HG03442 (cell line): Measurements from ENCODE around the gene TRPM3.

Experiments used
- ATAC-seq: cut with Tn5 transposase; IDR thresholded peaks from one replicate; pipeline ENCODE4 v1.9.1; 2021; ENCODE audit warnings: mild to moderate bottlenecking, moderate library complexity; ENCODE audit not compliant: unreplicated experiment

Gene TRPM3

GRCh38 chr9:70589571-70590314, 531.7 kb downstream of the TRPM3 start:
- no peak for ATAC-seq

DNA sequence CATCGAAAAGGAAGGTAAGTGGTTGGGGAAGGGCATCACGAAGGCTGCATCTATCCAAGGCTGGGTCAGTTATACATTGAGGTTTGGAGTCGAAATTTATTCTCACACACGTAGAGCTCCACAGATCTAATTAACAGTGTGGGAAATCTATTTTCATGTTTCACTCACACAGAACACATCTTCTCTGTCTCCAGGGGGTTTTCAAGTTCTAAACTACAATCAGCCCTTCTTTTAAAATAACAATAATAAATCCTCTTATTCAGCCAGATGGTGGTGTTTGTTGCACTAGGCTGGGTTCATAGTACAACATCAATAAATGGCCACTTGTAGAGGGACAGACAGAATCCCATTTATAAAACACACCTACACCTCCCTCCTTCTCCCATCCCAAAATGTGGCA, 532.4 kb downstream of the TRPM3 start:
- no peak for ATAC-seq

DNA sequence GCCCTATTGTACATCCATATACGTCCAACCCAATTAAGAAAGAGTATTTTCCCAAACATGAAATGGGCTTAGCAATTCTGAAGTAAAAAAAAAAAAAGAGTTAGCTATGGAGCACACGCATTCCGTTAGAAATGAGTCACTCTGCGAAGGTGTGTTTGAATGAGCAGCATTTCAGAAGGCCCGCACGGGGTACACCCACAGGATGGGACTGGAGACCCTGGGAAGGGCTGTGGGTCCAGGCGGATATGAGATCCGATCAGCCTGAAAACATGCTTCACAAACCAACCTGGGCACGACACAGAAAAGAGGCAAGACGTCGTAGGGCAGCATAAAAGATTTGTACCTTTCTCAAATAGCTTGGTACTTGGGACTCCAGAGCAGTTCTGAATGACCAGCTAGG, 533.0 kb downstream of the TRPM3 start:
- no peak for ATAC-seq

- no peak for ATAC-seq
Measured at GRCh38 chr9:70587201-70587600, 534.2 kb downstream of the TRPM3 start.

DNA sequence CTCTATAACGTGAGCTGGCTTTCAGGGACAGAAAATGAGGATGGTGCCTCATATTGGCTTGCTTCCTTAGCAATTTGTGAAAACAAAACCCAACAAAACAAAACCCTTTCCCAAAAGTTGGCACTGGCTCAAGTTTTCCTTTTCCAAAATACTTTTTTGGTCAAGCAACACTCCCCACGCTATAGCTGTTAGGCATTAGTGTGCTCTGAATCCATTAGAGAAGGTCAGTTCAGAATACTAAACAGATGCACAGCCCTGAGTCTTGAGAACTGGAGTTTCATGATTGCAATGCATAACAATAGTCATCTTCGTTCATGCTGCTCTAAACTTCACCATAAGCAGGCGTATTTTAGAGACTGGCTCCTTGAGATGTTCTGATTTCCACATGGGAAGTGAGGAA, 534.9 kb downstream of the TRPM3 start:
- ATAC-seq = no peak

DNA sequence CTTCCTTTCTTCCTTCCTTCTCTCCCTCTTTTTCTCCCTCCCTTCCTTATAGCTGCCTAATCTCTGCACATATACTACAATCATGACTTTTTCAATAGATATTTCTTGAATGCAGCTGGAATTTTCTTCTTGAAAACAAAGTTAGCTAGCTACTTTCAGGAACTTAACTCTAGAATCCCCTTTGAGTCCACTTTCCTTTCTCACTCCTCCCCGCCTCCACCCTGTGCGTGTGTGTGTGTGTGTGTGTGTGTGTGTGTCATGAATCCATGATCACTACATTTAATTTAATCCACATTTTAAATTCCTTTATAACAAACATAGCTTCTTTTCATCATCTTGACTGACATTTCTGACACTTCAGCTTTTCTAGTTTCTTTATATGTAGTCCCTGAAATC, 539.5 kb downstream of the TRPM3 start:
- no peak for ATAC-seq

DNA sequence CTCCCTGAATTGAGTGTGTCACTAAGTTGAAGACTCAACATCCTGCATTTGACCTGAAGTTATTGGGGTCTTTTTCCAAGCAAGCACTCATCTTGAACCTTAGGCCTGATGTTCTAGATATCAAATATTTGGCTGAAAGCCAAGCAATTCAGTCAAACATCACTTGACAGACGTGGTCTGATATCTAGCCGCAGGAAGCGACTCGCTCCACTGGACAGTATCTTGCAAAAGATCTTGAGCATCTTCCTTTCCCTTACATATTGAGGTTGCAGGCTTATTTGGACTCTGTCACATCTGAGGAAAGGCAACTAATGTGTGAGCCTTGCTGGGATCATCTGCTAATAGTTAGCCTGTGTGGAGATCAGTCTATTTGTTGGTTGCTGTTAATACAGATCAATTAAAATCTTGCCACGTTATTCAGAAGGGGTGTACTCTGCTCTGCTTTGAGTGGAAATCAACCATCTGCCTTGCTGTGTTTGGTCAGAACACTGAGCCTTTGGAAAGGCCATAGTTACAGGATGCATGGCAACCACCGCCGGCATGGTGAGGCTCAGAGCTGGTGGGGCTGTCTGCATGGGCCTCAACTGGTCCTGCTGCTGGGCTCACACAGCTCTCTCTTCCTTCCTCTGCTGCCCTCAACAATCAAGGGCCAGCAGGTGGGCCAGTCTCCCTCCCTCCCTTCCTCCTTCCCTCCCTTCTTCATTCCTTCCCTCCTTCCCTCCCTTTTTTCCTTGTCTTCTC, 540.0 kb downstream of the TRPM3 start:
- no peak for ATAC-seq

DNA sequence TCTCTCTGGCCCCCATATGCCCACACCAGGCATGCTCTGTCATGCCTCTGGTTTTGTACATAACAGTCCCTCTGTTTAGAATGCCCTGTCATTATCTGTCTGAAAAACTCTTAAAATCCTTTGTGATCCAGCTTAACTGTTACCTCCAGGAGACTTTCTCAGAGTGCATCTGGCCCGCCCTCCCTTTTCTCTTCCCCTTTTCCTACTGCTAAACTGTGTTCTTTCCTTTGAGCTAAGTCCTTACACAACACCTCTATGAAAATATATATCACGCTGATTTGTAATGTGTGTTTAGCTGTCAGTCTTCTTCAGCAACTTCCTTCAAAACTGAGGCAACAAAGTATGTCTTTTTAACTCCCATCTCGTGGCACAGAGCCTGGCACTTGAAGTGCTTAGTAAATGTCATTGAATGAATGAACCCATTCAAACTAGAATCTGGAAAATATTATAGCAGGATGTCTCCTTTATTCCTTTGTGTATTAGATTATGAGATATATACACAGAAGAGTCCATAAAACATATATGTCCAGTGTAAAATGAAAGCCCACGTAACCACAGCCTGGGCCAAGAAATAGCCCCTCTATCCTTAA, 540.7 kb downstream of the TRPM3 start:
- no peak for ATAC-seq

- no peak for ATAC-seq
Measured at GRCh38 chr9:70579686-70580085, 541.7 kb downstream of the TRPM3 start.

DNA sequence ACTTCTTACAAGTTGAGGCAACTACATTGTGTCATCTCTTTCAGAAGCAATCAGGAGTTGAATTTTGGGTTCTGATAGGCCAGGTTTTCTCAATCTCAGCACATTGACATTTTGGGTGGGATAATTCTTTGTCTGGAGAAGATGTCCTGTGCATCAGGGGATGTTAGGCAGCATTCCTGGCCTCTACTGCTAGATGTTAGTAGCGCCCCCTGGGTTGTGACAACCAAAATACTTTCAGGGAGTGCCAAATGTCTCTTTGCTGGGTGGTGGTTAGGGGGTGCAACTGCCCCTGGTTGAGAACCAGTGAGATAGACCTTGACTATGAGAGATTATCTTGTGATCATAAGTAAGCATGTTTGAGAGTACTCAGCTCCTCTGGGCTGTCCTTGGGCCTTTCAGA, 542.7 kb downstream of the TRPM3 start:
- no peak for ATAC-seq

GRCh38 chr9:70577671-70578070, 543.8 kb downstream of the TRPM3 start:
- no peak for ATAC-seq

DNA sequence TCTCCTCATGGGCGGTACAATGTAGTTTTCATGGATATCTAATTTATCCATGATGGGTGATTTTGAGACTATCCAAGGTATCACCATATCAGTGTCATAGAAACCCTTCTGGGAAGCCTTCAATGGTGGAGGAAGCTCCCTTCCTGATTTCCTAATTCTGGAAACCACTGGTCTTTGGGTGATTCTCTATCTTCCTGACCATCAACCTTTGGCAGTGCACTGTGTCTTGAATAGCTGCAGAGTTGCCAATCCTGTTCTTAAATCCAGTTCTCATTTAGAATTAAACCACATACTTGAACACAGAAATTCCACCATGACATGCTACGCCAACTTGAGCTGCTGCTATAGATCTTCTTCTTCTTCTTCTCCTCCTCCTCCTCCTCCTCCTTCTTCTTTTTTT, 545.3 kb downstream of the TRPM3 start:
- no peak for ATAC-seq

GRCh38 chr9:70574151-70574837, 547.1 kb downstream of the TRPM3 start:
- ATAC-seq = no peak

DNA sequence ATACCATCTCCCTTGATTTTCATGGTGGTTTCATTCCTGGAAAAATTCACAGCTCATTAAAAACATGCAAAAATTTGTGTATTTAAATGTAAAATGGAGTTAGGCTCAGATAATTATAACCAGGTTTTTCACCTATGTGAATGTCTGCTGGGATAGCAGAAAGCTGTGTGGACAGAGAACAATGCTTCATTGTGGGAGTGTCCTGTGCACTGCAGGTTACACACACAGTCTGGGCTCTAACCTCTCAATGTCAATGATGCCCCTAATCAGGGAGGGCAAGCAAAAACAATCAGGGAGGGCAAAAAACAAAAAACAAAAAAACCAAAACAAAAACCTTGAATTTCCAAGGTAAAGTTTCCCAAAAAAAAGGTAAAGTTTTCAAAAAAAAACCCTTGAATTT, 548.1 kb downstream of the TRPM3 start:
- no peak for ATAC-seq

DNA sequence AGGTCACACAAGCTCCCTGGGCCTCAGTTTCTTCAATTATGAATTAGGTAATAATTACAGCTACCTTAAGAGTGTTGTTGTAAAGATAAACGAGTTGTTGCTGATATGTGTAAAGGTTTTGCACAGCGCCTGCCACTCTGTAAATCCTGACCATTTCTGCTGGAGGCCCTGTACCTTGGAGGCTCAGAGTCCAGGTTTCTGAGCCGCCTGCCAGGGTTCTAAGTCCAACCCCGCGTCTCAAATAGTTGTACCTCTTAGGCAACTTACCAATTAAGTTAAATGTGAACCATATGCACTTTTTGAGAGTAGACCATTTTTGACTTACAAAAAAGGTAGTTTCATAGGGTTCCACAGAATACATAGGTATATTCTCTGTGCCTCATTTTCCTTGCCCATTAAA, 550.2 kb downstream of the TRPM3 start:
- no peak for ATAC-seq

DNA sequence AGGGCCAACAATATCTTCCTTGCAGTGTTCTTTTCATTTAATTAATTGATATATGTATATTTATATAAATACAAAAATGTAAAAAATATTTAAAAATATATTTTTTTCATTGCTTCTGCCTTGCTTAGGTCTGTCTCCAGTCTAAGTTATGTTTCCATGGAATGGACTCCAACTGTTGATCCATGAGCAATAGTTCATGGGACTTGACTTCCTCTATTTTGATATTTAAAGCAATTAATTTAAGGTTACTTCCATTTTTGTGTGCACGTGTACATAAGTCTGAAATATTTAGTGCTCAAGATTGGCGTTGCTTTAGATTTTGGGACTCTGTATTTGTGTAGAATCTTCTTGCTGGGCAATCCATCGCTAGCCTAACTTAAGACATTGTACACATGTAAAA, 551.6 kb downstream of the TRPM3 start:
- no peak for ATAC-seq

- no peak for ATAC-seq
Measured at GRCh38 chr9:70569070-70569772, 552.2 kb downstream of the TRPM3 start.

DNA sequence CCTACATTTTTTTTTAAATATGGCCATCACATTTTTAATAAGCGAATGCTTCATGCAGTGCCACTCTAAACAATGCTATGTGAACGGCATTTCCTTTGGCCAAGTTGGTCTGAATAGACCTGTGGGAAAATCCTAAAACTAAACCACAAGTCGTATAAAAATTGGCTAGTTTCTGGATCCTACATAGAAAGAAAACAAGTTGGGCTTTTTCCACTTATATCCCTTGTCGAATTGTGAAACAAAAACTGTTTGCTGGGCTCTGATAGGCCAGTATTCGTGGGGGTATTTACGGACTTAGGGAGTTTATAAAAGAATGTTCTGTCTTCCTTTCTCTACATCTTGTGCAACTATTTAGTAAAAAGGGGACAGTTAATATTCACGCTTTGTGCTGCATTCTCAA, 553.9 kb downstream of the TRPM3 start:
- no peak for ATAC-seq

DNA sequence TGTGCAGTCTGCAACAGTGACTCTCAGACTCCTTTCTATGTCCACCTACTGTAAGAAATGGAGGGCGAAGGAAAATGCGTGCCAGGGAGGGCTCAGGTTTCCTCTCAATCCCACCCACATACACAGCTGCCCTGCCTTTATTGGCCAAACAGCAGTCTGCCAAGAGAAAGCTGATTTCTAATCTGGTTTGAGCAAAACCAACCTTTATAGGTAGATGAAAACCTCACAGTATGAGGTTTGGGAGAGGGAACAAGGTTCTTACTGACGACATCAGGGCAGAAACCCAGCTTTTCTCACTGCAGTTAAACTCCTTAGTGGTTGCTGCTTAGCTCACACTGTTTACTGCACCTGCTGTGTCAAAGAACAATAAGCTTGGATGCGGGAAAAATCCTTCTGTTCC, 554.7 kb downstream of the TRPM3 start:
- ATAC-seq = no peak

DNA sequence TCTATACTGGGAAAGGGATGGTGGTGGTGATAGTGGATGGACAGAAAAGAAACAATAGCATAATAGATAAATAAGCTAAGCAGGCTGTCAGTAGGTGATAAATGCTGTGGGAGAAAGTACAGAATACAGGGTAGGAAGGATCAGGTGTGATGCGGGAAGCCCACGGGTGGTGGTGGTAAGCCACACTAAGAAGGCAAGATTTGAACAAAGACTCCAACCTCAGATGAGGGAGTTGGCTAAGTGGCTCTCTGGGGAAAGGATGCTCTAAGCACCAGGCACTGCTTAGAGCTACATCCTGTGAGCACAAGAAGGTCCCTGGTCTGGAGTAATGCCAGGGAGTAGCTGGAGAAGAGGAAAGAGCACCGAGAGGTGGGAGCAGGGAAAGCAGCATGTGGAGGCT, 555.4 kb downstream of the TRPM3 start:
- no peak for ATAC-seq
